DOHH2 (cell line): ENCODE results near the gene SLC39A12.
"Not testable (repeated sequence)": the region's sequence is repeated elsewhere in the genome, so short reads cannot be mapped to it uniquely, and the experiment has no call there.

Experiments
- CTCF ChIP-seq: fragments of 200-600 bp; sonication (generic); IDR thresholded peaks from one replicate; pipeline ENCODE4 v1.5.1; 2014; ENCODE audit warnings: antibody characterized with exemption, mild to moderate bottlenecking, low read depth, low read length; ENCODE audit not compliant: poor library complexity, severe bottlenecking
- EZH2phosphoT487 ChIP-seq: fragments of 200-600 bp; sonication (generic); IDR thresholded peaks from 2 replicates; pipeline ENCODE4 v1.6.1; 2017; ENCODE audit warnings: borderline replicate concordance, mild to moderate bottlenecking, antibody characterized with exemption, low read length, moderate library complexity, mixed read lengths

GRCh38 chr10:17954372-17954771, 2.7 kb downstream of the SLC39A12 start:
- not testable (repeated sequence) for TF ChIP-seq EZH2phosphoT487, CTCF
